Activated gamma-delta T cell treated with anti-CD3 and anti-CD28 coated beads, Interleukin-2, amount 50 U/mL, for 16 hours (primary cell): ENCODE data around the gene GALNT6.

Source experiments
- DNase-seq: peaks from one replicate; pipeline ENCODE4 v3.0.0-alpha.2; 2020; ENCODE audit warnings: low read depth

The GALNT6 gene

GRCh38 chr12:51404627-51405026 is 13.4 kb upstream of the GALNT6 start:
- no peak for DNase-seq

- no peak for DNase-seq
These were observed 12.5 kb upstream of the GALNT6 start for GRCh38 chr12:51403681-51404136.

GRCh38 chr12:51403159-51403558 is 12.0 kb upstream of the GALNT6 start:
- no peak for DNase-seq

- DNase-seq: no peak
These were observed 10.7 kb upstream of the GALNT6 start for GRCh38 chr12:51401900-51402299.

GRCh38 chr12:51401486-51401885 is 10.3 kb upstream of the GALNT6 start:
- no peak for DNase-seq

- DNase-seq: no peak
These were observed 9.8 kb upstream of the GALNT6 start for GRCh38 chr12:51401020-51401419.

- DNase-seq: no peak
These were observed 8.7 kb upstream of the GALNT6 start for GRCh38 chr12:51399891-51400290.

GRCh38 chr12:51397670-51398069 is 6.5 kb upstream of the GALNT6 start:
- DNase-seq: no peak

- no peak for DNase-seq
These were observed 4.4 kb upstream of the GALNT6 start for GRCh38 chr12:51395283-51396230.

- peak; percentile 38 for DNase-seq
These were observed 2.7 kb upstream of the GALNT6 start for GRCh38 chr12:51393676-51394545.

- no peak for DNase-seq
These were observed 1.5 kb upstream of the GALNT6 start for GRCh38 chr12:51392556-51393237.

GRCh38 chr12:51390891-51391282 is 319 bp downstream of the GALNT6 start:
- no peak for DNase-seq

GRCh38 chr12:51390457-51390856 is 749 bp downstream of the GALNT6 start:
- DNase-seq: no peak

GRCh38 chr12:51389302-51389999 is 1.8 kb downstream of the GALNT6 start:
- no peak for DNase-seq

GRCh38 chr12:51388846-51389245 is 2.4 kb downstream of the GALNT6 start:
- no peak for DNase-seq

- no peak for DNase-seq
These were observed 3.0 kb downstream of the GALNT6 start for GRCh38 chr12:51388069-51388799.

- no peak for DNase-seq
These were observed 4.9 kb downstream of the GALNT6 start for GRCh38 chr12:51386351-51386750.

- DNase-seq: no peak
These were observed 7.8 kb downstream of the GALNT6 start for GRCh38 chr12:51383269-51383905.

GRCh38 chr12:51382173-51382572 is 9.0 kb downstream of the GALNT6 start:
- no peak for DNase-seq
